ENCODE results near the gene RABGAP1L.

- TF ChIP-seq ZBTB1 (tag by site-specific recombination; IDR thresholded peaks at IDR 0.05) (no peak), CTCF (tag by site-specific recombination; IDR thresholded peaks at IDR 0.05) (no peak), ZNF239 (tag by site-specific recombination; IDR thresholded peaks at IDR 0.05) (no peak), FEZF1 (tag by site-specific recombination; IDR thresholded peaks at IDR 0.05) (no peak), PBX3 (CRISPR knock-in tag; IDR thresholded peaks at IDR 0.05) (no peak), ZNF548 (tag by site-specific recombination; IDR thresholded peaks at IDR 0.05) (no peak), ZBTB7A (tag by site-specific recombination; IDR thresholded peaks at IDR 0.05; ENCODE audit: low read depth) (no peak), ZNF707 (tag by site-specific recombination; IDR thresholded peaks at IDR 0.05) (no peak), TCF7L2 (IDR thresholded peaks at IDR 0.05; ENCODE audit: borderline replicate concordance, low read depth, low read length) (no peak), ZNF184 (tag by site-specific recombination; IDR thresholded peaks at IDR 0.05) (no peak), ZSCAN5A (tag by site-specific recombination; IDR thresholded peaks at IDR 0.05) (no peak)
These were observed 424.8 kb downstream of the RABGAP1L start for GRCh38 chr1:174584071-174584470.

Measured in HEK293 (cell line).